Motor neuron (in vitro differentiated cells): Measurements from ENCODE around the gene ARL14EP. TPM values are rescaled to one million over a fixed set of nuclear protein-coding genes. Genes with fewer than 3 reads are reported as not detected.

Experiments used
- ATAC-seq, 8 experiments: fragments of 200-7000 bp; cut with Tn5 transposase; replicated peaks in 6 of 8; 2 replicates each; pipeline ENCODE4 v1.8.0; 2021; ENCODE audit warnings: mild to moderate bottlenecking in 8 of 8, moderate library complexity in 8 of 8
- H3K27ac ChIP-seq, 2 donors: fragments of 250-450 bp; sonication (Bioruptor Pico); 2 replicates each; pipeline ENCODE4 v1.9.0; 2021; ENCODE audit warnings: antibody characterized with exemption in 2 of 2, mild to moderate bottlenecking in 2 of 2, moderate library complexity in 1 of 2
- H3K4me1 ChIP-seq, 2 donors: fragments of 250-450 bp; sonication (Bioruptor Pico); replicated peaks in 1 of 2; 2 replicates each; pipeline ENCODE4 v1.6.1; 2021; ENCODE audit warnings: antibody characterized with exemption in 2 of 2, mild to moderate bottlenecking in 2 of 2, moderate library complexity in 1 of 2
- H3K4me3 ChIP-seq, 5 donors: fragments of 250-450 bp; sonication (Bioruptor Pico); 2 replicates each; pipeline ENCODE4 v1.9.0; 2021; ENCODE audit warnings: antibody characterized with exemption in 5 of 5, mild to moderate bottlenecking in 5 of 5, moderate library complexity in 4 of 5
- WGBS, 10 experiments: fragments of 450-650 bp; shearing (Covaris generic); methylation state at CpG; one replicate each; pipeline ENCODE4 v1.0.0; 2022; 5-methylcytosine and 5-hydroxymethylcytosine counted together
- in situ Hi-C, 9 experiments: fragments of 400-800 bp; cut with MboI; loops; one replicate each; pipeline ENCODE4 v1.15.0; 2021; ENCODE audit warnings: low sequenced_read_pairs in 9 of 9, low pct_unique_long_range_greater_than_20kb in 2 of 9; ENCODE audit not compliant: unreplicated experiment in 9 of 9
- total RNA-seq, 8 experiments: library from RNA; unstranded; fragments of 300-600 nt; gene quantifications; 2 replicates each; pipeline versions ENCODE4 v1.2.3 to v1.2.4, GENCODE V29; 2022

Gene ARL14EP
- total RNA-seq, 8 experiments from 2014 or later, result 19.5 to 37.0 (median 24.7) TPM

DNA sequence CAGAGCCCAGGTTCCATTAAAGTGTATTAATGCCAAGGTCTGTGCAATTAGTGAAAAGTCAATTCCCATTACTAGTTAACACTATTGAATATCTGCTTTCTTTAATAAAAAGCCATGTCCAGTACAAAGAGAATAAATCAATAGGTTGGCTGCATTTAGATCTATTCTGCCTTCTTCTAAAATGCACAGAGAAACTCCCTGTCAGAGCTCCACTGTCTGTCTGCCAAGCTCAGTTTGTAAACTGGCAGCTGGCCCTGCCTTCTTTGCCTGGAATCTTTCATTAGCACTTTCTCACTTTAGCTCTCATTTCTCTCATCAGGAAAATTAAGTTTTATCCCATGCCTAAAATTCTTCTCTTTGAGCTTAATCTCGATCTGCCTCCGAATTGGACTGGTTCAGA lies 35.6 kb downstream of the ARL14EP start:
- Histone ChIP-seq H3K4me3 (no peak overlapping the region), H3K27ac (no peak overlapping the region), H3K4me1 (no peaks in the 10 kb centered on the region)
- 0 to 90% (median 40%) methylated on average over 1 to 2 of the region's 2 CpGs; no CpG with 5 or more reads in 4 of the 10 experiments for WGBS, 10 experiments
- in situ Hi-C loops, result loop anchor here in 7 of 9 experiments (10.0 to 25.0 kb wide), 5 partner anchors 229 to 566 kb away; partner anchors contain the start of gene MPPED2 (in 1 of the 7)
- ATAC-seq, result no peak

DNA sequence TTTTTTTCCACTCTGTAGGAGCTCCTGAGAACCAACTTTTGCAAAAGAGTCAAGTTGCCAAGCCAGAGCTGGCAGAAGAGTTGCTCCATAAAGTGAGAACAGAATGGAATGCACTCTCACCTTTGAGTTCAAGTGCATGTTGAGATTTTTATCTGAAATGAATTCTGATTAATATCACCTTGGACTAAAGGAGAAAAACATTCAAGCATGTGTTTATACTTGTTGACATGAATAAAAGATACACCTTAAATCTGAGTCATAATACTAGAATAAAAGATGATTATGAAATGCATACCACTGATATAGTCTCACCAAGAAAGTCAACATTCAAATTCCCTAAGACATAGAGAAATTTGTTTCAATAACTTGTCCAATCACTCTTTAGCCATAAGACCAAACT lies 37.8 kb downstream of the ARL14EP start:
- ATAC-seq, result no peak
- no peak overlapping the region for H3K4me3 ChIP-seq
- no peak overlapping the region for H3K27ac ChIP-seq
- peaks cover 12 to 15% of the 10 kb centered on the region in 2 donors for H3K4me1 ChIP-seq
- in situ Hi-C loops, result loop anchor here in 5 of 9 experiments (25.0 kb wide), 3 partner anchors 227 to 552 kb away; partner anchors contain the start of gene MPPED2 (in 1 of the 5)

DNA sequence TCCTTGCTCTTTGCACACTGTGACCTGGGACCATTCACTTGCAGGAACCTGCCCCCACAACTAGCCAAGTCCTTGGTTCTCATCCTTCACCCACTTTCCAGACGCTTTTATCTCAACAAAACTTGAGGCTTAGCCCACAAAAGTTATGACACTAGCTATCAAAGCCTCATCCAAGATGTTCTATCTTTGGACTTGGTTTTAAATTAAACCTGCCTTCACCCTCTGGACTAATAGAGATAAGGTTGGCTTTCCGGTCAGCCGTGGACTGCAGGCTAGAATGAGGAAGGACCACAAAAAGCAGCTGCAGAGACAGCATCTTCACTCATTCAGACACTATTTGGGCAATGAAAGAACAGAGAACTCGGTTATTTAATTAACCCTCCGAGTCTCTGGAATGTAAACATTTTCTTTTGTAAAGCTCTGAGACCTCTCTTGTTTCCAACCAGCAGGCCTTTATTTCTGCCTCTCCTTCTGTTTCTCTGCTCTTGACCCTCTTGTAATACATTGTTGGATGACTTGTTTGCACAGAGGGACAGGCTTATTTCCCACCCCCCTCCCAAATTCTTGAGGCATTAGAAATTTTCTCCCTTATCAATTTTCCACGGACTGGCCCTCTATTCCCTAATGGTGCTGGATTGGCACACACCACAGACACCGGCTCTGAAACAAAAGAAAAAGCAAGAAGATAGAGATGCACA lies 41.4 kb downstream of the ARL14EP start:
- in situ Hi-C loops, result loop anchor here in 5 of 9 experiments (25.0 kb wide), 3 partner anchors 223 to 548 kb away; partner anchors contain the start of gene MPPED2 (in 1 of the 5)
- peak in 3 of 8 experiments; percentile 30 to 83 (median 39) for ATAC-seq
- Histone ChIP-seq H3K27ac (no peak overlapping the region), H3K4me3 (no peak overlapping the region), H3K4me1 (peaks cover 12 to 15% of the 10 kb centered on the region in 2 donors)
- WGBS, 10 experiments, result 6 to 70% (median 31%) methylated on average over 2 to 6 of the region's 7 CpGs

DNA sequence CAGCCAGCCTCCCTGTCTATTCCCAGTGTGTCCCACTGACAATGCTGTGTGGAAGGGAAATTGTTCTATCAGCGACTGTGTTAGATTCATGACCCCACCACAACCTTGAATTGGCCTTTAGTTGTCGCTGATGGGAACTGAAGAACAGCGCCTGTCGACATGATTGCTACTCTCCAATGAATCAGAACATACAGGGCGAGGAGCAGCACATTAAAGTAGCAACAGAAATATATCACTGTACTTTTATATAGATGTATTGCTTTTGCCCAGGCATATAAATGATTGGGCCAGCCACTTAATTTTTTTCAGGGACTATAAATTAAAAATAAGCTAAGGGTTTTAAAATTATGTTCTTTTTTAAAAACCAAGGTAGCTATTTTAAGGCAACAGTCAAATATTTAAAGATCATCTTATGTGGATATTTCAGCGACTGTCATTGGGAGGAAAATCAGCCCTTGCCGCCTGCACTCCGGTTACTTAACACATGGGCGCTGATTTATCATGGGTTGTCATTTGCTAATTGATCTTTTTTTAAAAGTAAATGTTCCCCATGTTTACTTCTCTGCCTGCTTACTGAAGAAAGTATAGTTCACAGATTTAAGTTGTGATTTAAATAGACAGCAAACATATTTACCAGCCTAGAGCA lies 42.1 kb downstream of the ARL14EP start:
- peak in 5 of 8 experiments; percentile 77 to 94 (median 93) for ATAC-seq
- in situ Hi-C loops, result loop anchor here in 5 of 9 experiments (25.0 kb wide), 3 partner anchors 222 to 547 kb away; partner anchors contain the start of gene MPPED2 (in 1 of the 5)
- WGBS, 10 experiments, result 37 to 74% (median 50%) methylated on average over 5 to 9 of the region's 9 CpGs; no CpG with 5 or more reads in 1 of the 10 experiments
- Histone ChIP-seq H3K27ac (no peak overlapping the region), H3K4me3 (no peak overlapping the region), H3K4me1 (peaks cover 12 to 15% of the 10 kb centered on the region in 2 donors)

DNA sequence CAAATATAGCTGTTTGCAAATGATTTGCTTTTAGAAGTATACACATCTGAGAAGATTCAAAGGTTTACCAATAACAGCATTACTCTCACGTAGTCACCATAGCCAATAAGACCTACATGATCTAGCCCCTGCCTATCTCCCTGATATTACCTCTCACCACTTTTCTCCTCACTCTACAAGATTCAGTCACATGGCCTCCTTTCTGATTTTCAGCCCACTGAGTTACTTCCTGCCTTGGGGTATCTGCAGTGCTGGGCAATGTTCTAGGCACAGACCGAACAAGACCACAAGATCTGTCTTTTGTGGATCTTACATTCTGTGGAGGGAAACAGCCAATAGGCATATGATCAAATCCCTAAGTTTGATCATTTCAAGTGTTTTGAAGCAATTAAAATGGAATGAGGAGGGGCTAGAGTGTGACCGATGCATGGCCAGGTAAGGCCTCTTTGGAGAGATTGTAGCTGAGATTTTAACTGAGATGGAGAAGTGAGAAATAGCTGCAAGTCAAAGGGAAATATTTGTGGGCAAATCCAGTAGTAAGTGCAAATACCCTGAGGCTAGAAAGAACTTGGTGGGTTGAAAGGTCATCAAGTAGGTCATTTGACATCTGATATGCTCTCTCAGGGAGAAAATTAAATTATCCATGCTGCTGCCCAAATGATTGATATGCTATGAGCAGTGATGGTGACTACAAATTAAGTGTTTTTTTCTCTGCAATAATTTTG lies 43.1 kb downstream of the ARL14EP start:
- Histone ChIP-seq H3K4me1 (peaks cover 12 to 15% of the 10 kb centered on the region in 2 donors), H3K4me3 (no peak overlapping the region), H3K27ac (no peak overlapping the region)
- ATAC-seq, result no peak
- 13 to 100% (median 54%) methylated on average over 1 to 3 of the region's 3 CpGs; no CpG with 5 or more reads in 3 of the 10 experiments for WGBS, 10 experiments
- in situ Hi-C loops, result loop anchor here in 5 of 9 experiments (25.0 kb wide), 3 partner anchors 221 to 546 kb away; partner anchors contain the start of gene MPPED2 (in 1 of the 5)

DNA sequence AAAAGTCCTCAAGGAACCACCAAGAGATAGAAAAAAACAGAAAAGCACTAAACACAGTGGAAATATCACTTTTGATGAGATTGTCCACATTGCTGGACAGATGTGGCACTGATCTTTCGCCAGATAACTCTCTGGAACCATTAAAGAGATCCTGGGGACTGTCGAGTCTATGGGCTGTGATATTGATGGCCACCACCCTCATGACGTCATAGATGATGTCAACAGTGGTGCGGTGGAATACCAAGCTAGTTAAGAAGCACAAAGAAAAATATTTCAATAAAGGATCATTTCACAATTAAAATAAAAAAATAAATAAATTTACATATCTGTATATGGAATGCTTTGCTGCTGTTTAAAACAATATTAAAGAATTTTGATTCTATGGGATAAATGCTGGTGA lies 45.5 kb downstream of the ARL14EP start:
- in situ Hi-C loops, result loop anchor here in 5 of 9 experiments (25.0 kb wide), 3 partner anchors 219 to 544 kb away; partner anchors contain the start of gene MPPED2 (in 1 of the 5)

DNA sequence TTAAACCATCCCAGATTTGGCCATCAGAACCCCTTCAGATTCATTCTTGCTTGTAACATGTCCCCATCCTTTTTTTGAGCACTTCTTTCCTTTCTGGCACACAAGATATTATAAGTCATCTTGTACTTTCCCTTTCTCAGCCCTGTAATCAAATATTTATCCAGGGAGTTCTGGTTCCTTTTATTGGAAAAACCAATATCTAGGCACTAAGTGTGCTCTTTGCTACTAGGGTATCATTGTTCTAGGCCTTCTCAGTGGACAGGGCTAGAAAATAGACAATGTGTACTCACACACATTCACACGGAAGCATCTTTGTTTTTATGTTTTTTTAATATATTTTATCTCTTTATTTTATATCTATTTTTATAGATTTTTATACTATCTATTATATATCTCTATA lies 47.3 kb downstream of the ARL14EP start:
- H3K27ac ChIP-seq, result no peak overlapping the region
- ATAC-seq, result no peak
- in situ Hi-C loops, result loop anchor here in 5 of 9 experiments (25.0 kb wide), 3 partner anchors 217 to 542 kb away; partner anchors contain the start of gene MPPED2 (in 1 of the 5)
- H3K4me1 ChIP-seq, result peaks cover 0 to 4% of the 10 kb centered on the region in 2 donors
- H3K4me3 ChIP-seq, result no peak overlapping the region
- 0 to 100% (median 71%) methylated on average over 1 of the region's 1 CpG; no CpG with 5 or more reads in 1 of the 10 experiments for WGBS, 10 experiments

More for the DNA sequence above, 45.5 kb downstream of the ARL14EP start:
- Histone ChIP-seq H3K4me1 (peaks cover 12 to 15% of the 10 kb centered on the region in 2 donors), H3K27ac (no peak overlapping the region), H3K4me3 (no peak overlapping the region)
- ATAC-seq, result no peak
- 35 to 100% (median 97%) methylated on average over 1 to 4 of the region's 4 CpGs for WGBS, 10 experiments

DNA sequence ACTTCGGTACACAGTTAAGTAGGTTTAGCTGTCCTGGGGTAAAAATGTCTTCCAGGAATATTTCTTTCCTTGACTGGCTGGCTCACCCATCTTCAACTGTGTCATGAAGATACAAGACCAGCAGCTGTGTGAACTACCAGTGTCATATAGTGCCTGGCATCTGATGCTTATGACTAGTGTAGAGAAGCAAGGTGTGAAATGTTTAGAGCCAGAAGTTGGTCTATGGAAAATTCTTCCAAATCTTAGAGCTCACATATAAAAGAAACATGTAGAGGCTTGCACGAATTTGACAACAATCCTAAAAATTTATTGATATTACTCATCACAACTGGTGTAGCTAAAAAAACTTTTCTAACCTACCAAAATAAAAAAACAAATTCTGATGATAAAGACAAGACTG lies 54.4 kb downstream of the ARL14EP start:
- in situ Hi-C loops, result no loop called here
- WGBS, 10 experiments, result 0 to 100% (median 53%) methylated on average over 1 to 2 of the region's 2 CpGs; no CpG with 5 or more reads in 2 of the 10 experiments
- no peak for ATAC-seq
- Histone ChIP-seq H3K4me3 (no peak overlapping the region), H3K27ac (no peak overlapping the region), H3K4me1 (peaks cover 2 to 7% of the 10 kb centered on the region in 2 donors)

DNA sequence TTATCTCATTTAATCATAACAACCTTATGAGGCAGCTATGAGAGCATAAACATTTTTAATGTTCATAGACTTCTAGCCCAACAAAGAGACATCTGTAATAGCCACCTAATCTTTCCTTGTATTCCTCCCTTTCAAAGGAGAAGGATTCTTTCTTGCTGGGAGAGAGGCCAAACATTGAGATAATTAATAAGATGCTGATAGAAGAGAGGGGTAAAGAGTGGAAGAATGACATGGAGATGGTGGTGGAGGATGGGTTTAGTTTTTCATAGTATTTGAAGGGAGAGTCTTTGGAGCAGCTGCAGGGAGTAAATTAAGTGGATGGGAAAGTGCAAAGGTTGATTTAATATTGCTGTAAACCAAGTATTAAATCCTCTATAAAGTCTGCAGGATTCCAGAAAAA lies 57.9 kb downstream of the ARL14EP start:
- in situ Hi-C loops, result no loop called here
- Histone ChIP-seq H3K4me3 (no peak overlapping the region), H3K4me1 (peaks cover 4 to 7% of the 10 kb centered on the region in 2 donors), H3K27ac (no peak overlapping the region)
- no peak for ATAC-seq

DNA sequence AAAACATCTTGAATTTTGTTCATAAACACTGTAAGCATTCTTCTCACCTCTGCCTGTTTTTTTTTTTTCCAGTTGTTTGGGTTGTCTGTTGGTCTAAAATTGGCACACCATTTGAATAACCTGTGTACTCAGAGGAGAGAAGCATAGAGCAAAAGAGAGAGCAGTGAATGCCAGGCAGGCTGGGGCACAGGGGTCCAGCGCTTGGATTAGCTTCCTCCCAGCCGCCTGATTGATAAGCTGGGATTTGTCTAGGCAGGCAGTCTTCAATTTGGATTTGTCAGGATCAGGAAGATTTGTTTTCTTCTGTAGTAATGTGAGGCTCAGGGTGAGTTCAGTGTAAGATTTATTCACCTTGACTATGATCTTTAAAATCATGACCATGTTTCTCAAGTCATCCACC lies 59.0 kb downstream of the ARL14EP start:
- in situ Hi-C loops, result no loop called here
- WGBS, 10 experiments, result 19 to 93% (median 74%) methylated on average over 2 of the region's 2 CpGs; no CpG with 5 or more reads in 4 of the 10 experiments
- Histone ChIP-seq H3K4me3 (no peak overlapping the region), H3K4me1 (peaks cover 4% of the 10 kb centered on the region in 2 donors), H3K27ac (no peak overlapping the region)
- ATAC-seq, result no peak
